ENCODE measurements around the gene ST6GALNAC5.

ST6GALNAC5 gene

GRCh38 chr1:76933847-76934815 lies 66.9 kb downstream of the ST6GALNAC5 start:
- Histone ChIP-seq H3K4me3 (no peak overlapping the region), H3K27me3 (ENCODE audit: low read depth) (no peaks in the 10 kb centered on the region), H3K36me3 (replicated peaks) (no peaks in the 10 kb centered on the region), H3K4me1 (no peaks in the 10 kb centered on the region), H3K9me3 (no peaks in the 10 kb centered on the region)
- in situ Hi-C loops (cut with MboI; ENCODE audit: low sequenced_read_pairs) = no loop called here
- no peak for DNase-seq (ENCODE audit: low spot score in 2 of 2)

GRCh38 chr1:76938304-76938703 lies 71.0 kb downstream of the ST6GALNAC5 start:
- H3K4me3 ChIP-seq = no peak overlapping the region

GRCh38 chr1:76939050-76939816 lies 72.0 kb downstream of the ST6GALNAC5 start:
- no peaks in the 10 kb centered on the region for H3K36me3 ChIP-seq (replicated peaks)
- no peaks in the 10 kb centered on the region for H3K4me1 ChIP-seq
- H3K9me3 ChIP-seq = no peaks in the 10 kb centered on the region
- in situ Hi-C loops (cut with MboI; ENCODE audit: low sequenced_read_pairs) = no loop called here
- no peak overlapping the region for H3K4me3 ChIP-seq
- H3K27me3 ChIP-seq (ENCODE audit: low read depth) = no peaks in the 10 kb centered on the region
- no peak for DNase-seq (ENCODE audit: low spot score in 2 of 2)

More at GRCh38 chr1:76938304-76938703, 71.0 kb downstream of the ST6GALNAC5 start:
- no peaks in the 10 kb centered on the region for H3K36me3 ChIP-seq (replicated peaks)
- no peaks in the 10 kb centered on the region for H3K9me3 ChIP-seq
- in situ Hi-C loops (cut with MboI; ENCODE audit: low sequenced_read_pairs) = no loop called here
- H3K4me1 ChIP-seq = no peaks in the 10 kb centered on the region
- DNase-seq (ENCODE audit: low spot score in 2 of 2) = no peak
- no peaks in the 10 kb centered on the region for H3K27me3 ChIP-seq (ENCODE audit: low read depth)

GRCh38 chr1:76939817-76940216 lies 72.5 kb downstream of the ST6GALNAC5 start:
- H3K4me3 ChIP-seq = no peak overlapping the region
- in situ Hi-C loops (cut with MboI; ENCODE audit: low sequenced_read_pairs) = no loop called here
- H3K9me3 ChIP-seq = no peaks in the 10 kb centered on the region
- no peaks in the 10 kb centered on the region for H3K27me3 ChIP-seq (ENCODE audit: low read depth)
- no peaks in the 10 kb centered on the region for H3K36me3 ChIP-seq (replicated peaks)
- no peaks in the 10 kb centered on the region for H3K4me1 ChIP-seq
- DNase-seq (ENCODE audit: low spot score in 2 of 2) = no peak

- Histone ChIP-seq H3K4me1 (peaks cover 2% of the 10 kb centered on the region; the same call in 1 of the 2 replicates), H3K4me3 (no peak overlapping the region), H3K9me3 (no peaks in the 10 kb centered on the region), H3K36me3 (replicated peaks) (no peaks in the 10 kb centered on the region), H3K27me3 (ENCODE audit: low read depth) (no peaks in the 10 kb centered on the region)
- DNase-seq (ENCODE audit: low spot score in 2 of 2) = no peak
- in situ Hi-C loops (cut with MboI; ENCODE audit: low sequenced_read_pairs) = no loop called here
Measured at GRCh38 chr1:76940571-76941335, 73.5 kb downstream of the ST6GALNAC5 start.

GRCh38 chr1:76942549-76942948 lies 75.3 kb downstream of the ST6GALNAC5 start:
- Histone ChIP-seq H3K4me1 (peaks cover 5% of the 10 kb centered on the region; the same call in 1 of the 2 replicates), H3K27me3 (ENCODE audit: low read depth) (no peaks in the 10 kb centered on the region), H3K36me3 (replicated peaks) (no peaks in the 10 kb centered on the region), H3K9me3 (no peaks in the 10 kb centered on the region), H3K4me3 (no peak overlapping the region)
- no peak for DNase-seq (ENCODE audit: low spot score in 2 of 2)
- in situ Hi-C loops (cut with MboI; ENCODE audit: low sequenced_read_pairs) = no loop called here

- Histone ChIP-seq H3K4me3 (no peak overlapping the region), H3K4me1 (peaks cover 5% of the 10 kb centered on the region; the same call in 1 of the 2 replicates), H3K27me3 (ENCODE audit: low read depth) (no peaks in the 10 kb centered on the region), H3K36me3 (replicated peaks) (no peaks in the 10 kb centered on the region), H3K9me3 (no peaks in the 10 kb centered on the region)
- DNase-seq (ENCODE audit: low spot score in 2 of 2) = no peak
- in situ Hi-C loops (cut with MboI; ENCODE audit: low sequenced_read_pairs) = no loop called here
Measured at GRCh38 chr1:76944942-76945341, 77.7 kb downstream of the ST6GALNAC5 start.

GRCh38 chr1:76948846-76949245 lies 81.6 kb downstream of the ST6GALNAC5 start:
- in situ Hi-C loops (cut with MboI; ENCODE audit: low sequenced_read_pairs) = no loop called here
- H3K4me3 ChIP-seq = no peak overlapping the region

GRCh38 chr1:76949503-76949902 lies 82.2 kb downstream of the ST6GALNAC5 start:
- no peak overlapping the region for H3K4me3 ChIP-seq
- no peak for DNase-seq (ENCODE audit: low spot score in 2 of 2)
- no peaks in the 10 kb centered on the region for H3K9me3 ChIP-seq
- in situ Hi-C loops (cut with MboI; ENCODE audit: low sequenced_read_pairs) = no loop called here
- H3K27me3 ChIP-seq (ENCODE audit: low read depth) = no peaks in the 10 kb centered on the region
- H3K4me1 ChIP-seq = peaks cover 5% of the 10 kb centered on the region; the same call in 1 of the 2 replicates
- no peaks in the 10 kb centered on the region for H3K36me3 ChIP-seq (replicated peaks)

More at GRCh38 chr1:76948846-76949245, 81.6 kb downstream of the ST6GALNAC5 start:
- no peaks in the 10 kb centered on the region for H3K36me3 ChIP-seq (replicated peaks)
- no peak for DNase-seq (ENCODE audit: low spot score in 2 of 2)
- peaks cover 5% of the 10 kb centered on the region; the same call in 1 of the 2 replicates for H3K4me1 ChIP-seq
- no peaks in the 10 kb centered on the region for H3K27me3 ChIP-seq (ENCODE audit: low read depth)
- H3K9me3 ChIP-seq = no peaks in the 10 kb centered on the region

GRCh38 chr1:76950306-76950705 lies 83.0 kb downstream of the ST6GALNAC5 start:
- in situ Hi-C loops (cut with MboI; ENCODE audit: low sequenced_read_pairs) = no loop called here
- DNase-seq (ENCODE audit: low spot score in 2 of 2) = no peak
- Histone ChIP-seq H3K9me3 (no peaks in the 10 kb centered on the region), H3K4me1 (peaks cover 5% of the 10 kb centered on the region; the same call in 1 of the 2 replicates), H3K36me3 (replicated peaks) (no peaks in the 10 kb centered on the region), H3K27me3 (ENCODE audit: low read depth) (no peaks in the 10 kb centered on the region), H3K4me3 (no peak overlapping the region)

- in situ Hi-C loops (cut with MboI; ENCODE audit: low sequenced_read_pairs) = no loop called here
- H3K4me1 ChIP-seq = no peaks in the 10 kb centered on the region; the same call in 1 of the 2 replicates
- H3K36me3 ChIP-seq (replicated peaks) = no peaks in the 10 kb centered on the region
- no peaks in the 10 kb centered on the region for H3K27me3 ChIP-seq (ENCODE audit: low read depth)
- no peaks in the 10 kb centered on the region for H3K9me3 ChIP-seq
- H3K4me3 ChIP-seq = no peak overlapping the region
- no peak for DNase-seq (ENCODE audit: low spot score in 2 of 2)
Measured at GRCh38 chr1:76951153-76951552, 83.9 kb downstream of the ST6GALNAC5 start.

GRCh38 chr1:76955652-76956051 lies 88.4 kb downstream of the ST6GALNAC5 start:
- no peak for DNase-seq (ENCODE audit: low spot score in 2 of 2)
- no peaks in the 10 kb centered on the region for H3K4me1 ChIP-seq
- H3K9me3 ChIP-seq = no peaks in the 10 kb centered on the region
- in situ Hi-C loops (cut with MboI; ENCODE audit: low sequenced_read_pairs) = no loop called here
- no peak overlapping the region for H3K4me3 ChIP-seq
- H3K27me3 ChIP-seq (ENCODE audit: low read depth) = no peaks in the 10 kb centered on the region
- H3K36me3 ChIP-seq (replicated peaks) = no peaks in the 10 kb centered on the region

GRCh38 chr1:76957961-76958360 lies 90.7 kb downstream of the ST6GALNAC5 start:
- Histone ChIP-seq H3K9me3 (no peaks in the 10 kb centered on the region), H3K4me3 (no peak overlapping the region), H3K36me3 (replicated peaks) (no peaks in the 10 kb centered on the region), H3K27me3 (ENCODE audit: low read depth) (no peaks in the 10 kb centered on the region), H3K4me1 (no peaks in the 10 kb centered on the region)
- in situ Hi-C loops (cut with MboI; ENCODE audit: low sequenced_read_pairs) = no loop called here
- no peak for DNase-seq (ENCODE audit: low spot score in 2 of 2)
